ENCODE measurements around the gene C6orf132. TPM values are rescaled to one million over a fixed set of nuclear protein-coding genes. Genes with fewer than 3 reads are reported as not detected.
A peak's percentile ranks its signal among the peaks of the same experiment; 100 is the strongest.
"Not testable (repeated sequence)": the region's sequence is repeated elsewhere in the genome, so short reads cannot be mapped to it uniquely, and the experiment has no call there.

C6orf132 gene
- total RNA-seq, 2 donors from 2014 or later: 49.7 to 66.2 TPM

DNA sequence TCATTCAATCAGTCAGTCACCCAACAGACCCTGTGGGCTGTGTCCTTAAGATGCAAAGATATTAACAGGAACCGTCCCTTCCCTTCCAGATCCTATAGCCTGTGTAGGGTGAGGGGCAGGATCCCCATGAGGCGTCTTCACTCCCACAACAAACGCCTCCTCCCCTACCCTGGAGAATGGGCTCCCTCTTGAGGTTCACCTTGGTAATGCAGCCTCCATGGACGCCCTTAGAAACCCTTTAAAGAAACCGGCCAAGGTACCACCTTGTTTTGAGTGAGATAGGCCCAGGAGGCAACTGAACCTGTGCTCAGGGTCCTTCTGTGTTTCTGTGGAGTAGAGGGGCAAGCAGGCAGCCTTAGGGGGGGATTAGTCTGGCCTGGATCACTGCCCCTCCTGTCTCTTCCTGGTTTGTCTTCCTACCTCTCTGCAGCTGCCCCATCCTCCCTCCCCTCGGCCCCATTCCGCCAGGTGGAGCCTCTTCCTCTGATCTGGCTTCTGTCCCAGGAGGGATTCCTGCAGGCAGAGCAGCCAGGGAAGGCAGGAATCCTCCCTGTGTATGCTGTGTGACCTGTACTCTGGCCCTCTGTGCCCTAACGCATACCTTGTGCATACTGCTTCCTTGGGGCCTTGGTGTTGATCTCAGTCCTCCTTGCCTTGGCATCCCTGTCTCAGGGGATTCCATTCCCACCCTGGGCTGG lies 24.2 kb upstream of the C6orf132 start:
- intact Hi-C loops (cut with DNase I, micrococcal nuclease): loop anchor here (2.0 to 10.0 kb wide), 2 partner anchors 92 kb away; no protein-coding TSS in a partner anchor
- ATAC-seq (peak; percentile 96), DNase-seq (peak; percentile 63 to 85)

DNA sequence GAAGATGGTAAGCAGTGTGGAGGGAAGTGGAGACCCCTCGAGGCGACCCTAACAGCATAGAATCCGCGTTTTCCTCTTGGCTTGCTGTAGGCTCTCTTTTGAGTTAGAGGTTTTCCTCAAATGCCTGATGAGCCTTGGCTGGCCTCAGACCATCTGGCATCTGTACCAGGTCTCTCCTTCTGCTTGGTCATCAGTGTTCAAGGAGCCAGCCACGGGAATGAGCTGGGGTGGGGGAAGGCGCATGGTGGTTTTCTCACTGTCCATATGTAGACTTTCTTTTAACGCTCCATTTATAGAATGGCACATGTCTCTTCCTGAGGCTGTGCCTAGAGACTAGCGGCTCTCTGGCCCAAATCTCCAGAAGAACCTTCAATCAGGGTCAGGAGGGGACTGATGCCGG lies 22.6 kb upstream of the C6orf132 start:
- ATAC-seq (no peak), DNase-seq (no peak)
- intact Hi-C loops (cut with DNase I, micrococcal nuclease): loop anchor here in 1 of 2 donors (10.0 kb wide), 1 partner anchor 90 kb away; no protein-coding TSS in a partner anchor

DNA sequence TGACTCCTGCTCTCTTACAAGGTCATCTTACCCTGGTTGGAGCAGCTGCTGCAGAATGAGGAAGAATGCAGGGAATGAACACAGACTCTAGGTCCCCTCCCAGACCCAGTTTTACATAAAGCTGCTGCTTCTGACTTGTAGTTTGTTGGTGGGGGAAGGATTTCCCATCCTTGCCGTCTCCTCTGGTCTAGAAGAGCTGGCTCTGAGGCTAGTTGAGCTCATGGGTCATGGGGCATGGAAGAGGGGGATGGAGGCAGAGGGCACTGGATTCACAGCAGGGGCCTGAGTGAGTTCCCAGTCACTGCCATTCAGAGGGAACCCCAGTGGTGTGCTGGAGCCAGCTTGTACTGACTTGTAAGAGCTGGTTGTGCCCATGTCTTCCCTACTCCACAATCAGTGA lies 21.6 kb upstream of the C6orf132 start:
- DNase-seq: no peak
- intact Hi-C loops (cut with DNase I, micrococcal nuclease): loop anchor here in 1 of 2 donors (10.0 kb wide), 1 partner anchor 89 kb away; no protein-coding TSS in a partner anchor
- no peak for ATAC-seq

DNA sequence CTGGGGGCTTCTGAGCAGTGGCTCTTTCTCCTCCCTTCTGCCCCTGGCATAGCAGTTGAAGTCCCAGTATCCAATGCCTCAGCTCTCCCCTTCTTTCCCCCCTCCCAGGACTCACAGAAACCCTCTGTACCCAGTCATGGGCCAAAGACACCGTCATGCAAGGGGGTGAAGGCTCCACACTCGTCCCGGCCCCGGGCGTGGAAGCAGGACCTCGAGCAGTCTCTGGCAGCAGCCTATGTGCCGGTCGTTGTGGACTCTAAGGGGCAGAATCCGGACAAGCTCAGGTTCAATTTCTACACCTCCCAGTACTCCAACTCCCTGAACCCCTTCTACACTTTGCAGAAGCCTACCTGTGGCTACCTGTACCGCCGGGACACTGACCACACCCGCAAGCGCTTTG lies 20.4 kb upstream of the C6orf132 start:
- intact Hi-C loops (cut with DNase I, micrococcal nuclease): loop anchor here in 1 of 2 donors (10.0 kb wide), 1 partner anchor 88 kb away; no protein-coding TSS in a partner anchor
- ATAC-seq (no peak), DNase-seq (no peak)

DNA sequence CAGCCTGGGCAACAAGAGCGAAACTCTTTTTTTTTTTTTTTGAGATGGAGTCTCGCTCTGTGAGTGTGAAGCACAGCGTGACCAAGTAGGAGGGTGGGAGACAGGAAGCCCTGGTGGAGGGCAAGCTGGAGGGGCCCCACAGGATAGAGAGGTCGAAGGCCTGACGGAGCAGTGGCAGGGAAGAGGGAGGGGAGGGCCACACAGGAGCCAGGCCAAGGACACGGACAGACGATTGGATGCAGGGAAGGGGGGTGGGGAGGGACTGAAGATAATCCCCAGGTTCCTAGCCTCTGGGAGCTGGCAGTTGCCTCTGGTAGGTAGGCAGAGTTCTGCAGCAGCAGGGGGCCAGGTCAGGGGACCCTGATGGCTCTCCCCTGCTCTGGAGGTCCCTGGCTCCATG lies 20.0 kb upstream of the C6orf132 start:
- ATAC-seq (no peak), DNase-seq (no peak)
- intact Hi-C loops (cut with DNase I, micrococcal nuclease): loop anchor here in 1 of 2 donors (10.0 kb wide), 1 partner anchor 88 kb away; no protein-coding TSS in a partner anchor

DNA sequence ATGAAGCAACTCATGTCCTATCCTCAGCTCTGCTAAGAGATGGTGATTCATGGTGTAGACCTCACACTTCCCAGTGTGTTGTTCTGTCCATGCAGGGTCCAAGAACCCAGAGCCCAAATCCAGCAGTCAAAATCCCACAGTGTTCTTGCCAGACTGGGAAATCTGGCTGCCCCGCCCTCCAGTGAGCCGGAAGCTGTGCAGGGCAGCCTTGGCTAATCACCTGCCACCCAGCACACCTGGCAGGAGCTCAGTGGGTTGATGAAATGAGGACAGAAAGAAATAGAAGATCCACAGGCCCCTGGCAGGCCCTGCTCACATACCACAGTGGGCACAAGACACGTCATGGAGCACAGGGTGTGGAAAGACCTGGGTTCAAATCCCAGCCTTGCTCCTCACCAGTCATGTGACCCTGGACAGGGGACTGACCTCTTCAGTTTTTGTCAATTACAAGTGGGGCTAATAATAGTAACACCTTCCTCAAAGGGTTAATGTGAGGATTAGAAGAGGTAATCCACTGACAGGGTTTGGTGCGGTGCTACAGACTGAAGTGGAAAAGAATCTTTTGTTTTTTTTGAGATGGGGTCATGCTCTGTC lies 17.1 kb upstream of the C6orf132 start:
- intact Hi-C loops (cut with DNase I, micrococcal nuclease): loop anchor here in 1 of 2 donors (10.0 kb wide), 1 partner anchor 85 kb away; no protein-coding TSS in a partner anchor
- no peak for DNase-seq
- peak; percentile 76 for ATAC-seq

DNA sequence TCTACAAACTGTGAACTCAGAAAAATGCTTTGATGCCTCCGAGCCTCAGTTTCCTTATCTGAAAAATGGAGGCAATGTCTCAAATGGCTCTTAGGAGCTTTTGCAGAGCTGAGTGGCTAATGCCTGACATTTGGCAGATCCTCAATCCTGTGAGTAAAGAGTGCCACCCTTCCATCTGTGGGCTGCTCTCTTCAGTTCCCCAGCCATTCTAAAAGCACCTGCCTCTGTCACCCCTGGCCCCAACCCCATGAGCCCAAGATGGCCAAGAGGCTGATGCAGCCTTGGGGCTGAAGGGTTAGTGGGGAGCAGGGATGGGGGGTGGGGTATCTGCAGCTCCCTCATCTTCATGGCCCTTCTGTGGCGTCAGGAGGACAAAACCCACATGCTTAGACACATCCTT lies 16.2 kb upstream of the C6orf132 start:
- DNase-seq (no peak), ATAC-seq (no peak)
- intact Hi-C loops (cut with DNase I, micrococcal nuclease): no loop called here

DNA sequence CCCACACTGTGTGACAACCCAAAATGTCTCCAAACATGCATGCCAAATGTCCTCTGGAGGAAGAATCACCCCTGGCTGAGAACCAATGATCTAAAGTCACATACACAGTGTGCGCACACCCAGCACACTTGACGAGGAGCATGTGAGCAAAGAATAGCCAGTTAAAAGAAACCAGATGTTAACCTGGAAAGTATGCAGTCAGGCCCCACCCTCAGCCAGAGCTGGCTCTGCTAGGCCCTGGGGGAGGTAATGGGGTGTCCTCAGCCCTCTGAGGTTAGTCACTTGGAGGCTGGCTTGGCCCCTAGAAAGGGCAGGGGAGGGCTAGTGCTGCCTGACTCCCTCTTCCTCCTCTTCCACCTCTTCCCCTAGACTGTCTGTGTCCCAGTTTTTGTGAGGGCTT lies 15.6 kb upstream of the C6orf132 start:
- intact Hi-C loops (cut with DNase I, micrococcal nuclease): no loop called here
- no peak for DNase-seq
- peak; percentile 21 for ATAC-seq

DNA sequence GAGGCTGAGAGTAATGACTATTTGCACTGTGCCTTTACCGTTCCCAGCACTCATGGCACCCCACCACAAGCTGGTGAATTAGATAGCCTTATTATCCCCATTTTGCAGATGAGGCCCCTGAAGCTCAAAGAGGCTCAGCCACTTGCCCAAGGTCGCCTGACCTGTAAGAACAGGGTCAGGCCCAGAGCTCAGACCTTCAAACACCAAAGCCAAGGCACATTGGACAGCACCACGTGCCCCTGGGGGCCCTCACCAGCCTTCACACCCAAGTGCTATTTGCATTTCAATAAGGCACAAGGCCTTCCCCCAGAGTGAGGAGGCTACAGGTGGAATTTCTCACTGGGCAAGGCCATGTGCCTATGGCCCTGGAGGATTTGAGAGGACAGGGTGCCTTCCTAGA lies 14.2 kb upstream of the C6orf132 start:
- DNase-seq: no peak
- intact Hi-C loops (cut with DNase I, micrococcal nuclease): no loop called here
- no peak for ATAC-seq

DNA sequence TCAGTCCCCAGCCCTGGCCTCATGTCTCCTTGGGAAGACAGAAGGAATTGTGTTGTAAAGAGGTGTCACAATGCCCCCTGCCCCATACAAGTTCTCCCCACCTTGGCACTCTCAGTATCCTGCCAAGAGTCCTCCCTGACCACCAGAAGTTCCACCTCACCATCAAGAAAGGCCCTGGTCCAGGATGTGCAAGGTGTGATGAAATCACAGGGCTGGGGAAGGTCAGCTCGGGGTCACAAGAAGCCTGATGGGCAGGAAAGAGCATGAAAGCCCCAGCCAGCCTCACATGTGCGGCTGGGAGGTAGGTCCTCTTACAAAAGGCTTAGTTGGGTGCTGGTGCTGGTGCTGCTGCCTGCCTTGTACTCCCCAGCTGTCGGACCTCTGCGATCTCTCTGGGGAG lies 12.9 kb upstream of the C6orf132 start:
- ATAC-seq (no peak), DNase-seq (no peak)
- intact Hi-C loops (cut with DNase I, micrococcal nuclease): no loop called here

DNA sequence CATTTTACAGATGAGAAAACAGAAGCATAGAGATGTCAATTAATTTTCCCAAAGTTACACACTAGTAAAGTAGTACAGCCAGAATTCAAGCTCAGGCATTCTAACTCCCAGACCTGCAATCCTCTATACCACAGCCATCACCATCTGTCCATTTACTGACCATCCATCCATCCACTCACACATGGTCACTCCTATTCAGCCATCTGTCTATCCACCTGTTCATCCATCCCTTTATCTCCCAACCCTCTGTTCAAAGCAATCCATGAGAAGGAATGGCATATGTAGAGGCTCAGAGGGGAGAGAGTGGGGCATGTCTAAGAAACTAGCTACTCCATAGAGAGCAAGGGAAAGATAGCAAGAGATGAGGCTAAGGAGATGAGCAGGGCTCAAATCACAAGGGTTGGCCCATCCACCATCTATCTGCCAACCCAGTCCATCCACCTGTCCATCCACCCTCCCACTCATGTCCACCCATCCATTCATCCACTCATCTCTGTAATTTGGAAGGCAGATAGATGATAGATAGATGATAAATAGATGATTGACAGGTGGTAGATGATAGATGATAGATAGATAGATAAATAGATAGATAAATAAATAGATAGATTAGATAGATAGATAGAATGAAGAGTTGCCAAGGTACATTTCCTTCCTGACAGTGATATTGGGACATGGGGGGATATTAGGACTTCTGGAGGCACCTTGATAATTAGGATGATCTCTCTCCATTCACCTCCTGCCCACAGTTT lies 12.2 kb upstream of the C6orf132 start:
- ATAC-seq (no peak), DNase-seq (no peak)
- intact Hi-C loops (cut with DNase I, micrococcal nuclease): no loop called here

DNA sequence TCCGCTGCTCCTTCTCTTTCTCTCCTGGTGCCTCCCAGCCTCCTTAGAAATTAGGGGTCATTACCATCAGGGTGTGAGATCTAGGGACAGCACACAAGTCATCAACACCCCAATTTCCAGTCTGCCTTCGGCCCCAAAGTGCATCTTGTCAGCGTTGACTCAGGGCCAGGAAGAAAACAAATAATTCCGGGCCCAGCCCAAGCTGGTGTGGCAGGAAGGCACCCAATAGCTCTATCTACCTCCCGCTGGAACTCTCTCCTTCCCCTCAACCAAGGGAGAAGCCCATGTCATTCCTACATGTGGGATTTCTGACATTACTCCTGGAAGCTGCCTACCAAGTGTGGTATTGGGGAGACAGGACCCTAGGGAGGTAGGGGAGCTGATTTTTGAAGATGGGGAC lies 11.5 kb upstream of the C6orf132 start:
- DNase-seq (no peak), ATAC-seq (peak; percentile 52)
- intact Hi-C loops (cut with DNase I, micrococcal nuclease): no loop called here

DNA sequence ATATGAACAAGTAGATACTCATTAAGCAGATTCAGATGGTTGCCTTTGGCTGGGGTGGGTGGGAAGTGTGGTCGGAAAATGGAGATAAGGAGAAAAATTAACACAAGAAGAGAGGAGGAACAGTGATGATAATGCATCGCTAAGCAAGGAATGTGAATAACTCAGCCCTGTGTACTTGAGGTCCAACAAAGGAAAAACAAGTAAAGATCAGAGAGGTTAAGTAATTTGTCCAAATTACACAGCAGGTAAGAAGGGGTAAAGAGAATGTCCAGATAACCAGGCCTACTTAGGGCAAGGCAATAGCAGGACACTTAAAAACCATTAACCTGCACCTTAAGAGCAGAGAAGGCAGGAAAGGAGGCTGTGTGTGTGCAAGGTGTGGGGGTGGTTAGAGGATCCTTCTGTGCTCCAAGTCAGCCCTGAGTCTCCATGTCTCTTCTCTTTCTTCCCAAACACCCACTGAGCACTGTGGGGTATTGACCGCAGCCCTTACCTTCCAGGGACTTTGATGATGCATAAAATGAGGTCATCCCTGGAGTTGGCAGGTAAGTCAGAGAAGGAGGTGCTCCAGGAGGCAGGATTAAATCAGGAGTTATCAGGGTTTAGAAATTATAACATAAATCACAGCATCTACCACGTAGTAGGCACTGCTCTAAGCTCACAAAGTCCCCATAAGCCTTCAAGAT lies 10.3 kb upstream of the C6orf132 start:
- ATAC-seq; DNase-seq; intact Hi-C loops (cut with DNase I, micrococcal nuclease): not testable (repeated sequence)

DNA sequence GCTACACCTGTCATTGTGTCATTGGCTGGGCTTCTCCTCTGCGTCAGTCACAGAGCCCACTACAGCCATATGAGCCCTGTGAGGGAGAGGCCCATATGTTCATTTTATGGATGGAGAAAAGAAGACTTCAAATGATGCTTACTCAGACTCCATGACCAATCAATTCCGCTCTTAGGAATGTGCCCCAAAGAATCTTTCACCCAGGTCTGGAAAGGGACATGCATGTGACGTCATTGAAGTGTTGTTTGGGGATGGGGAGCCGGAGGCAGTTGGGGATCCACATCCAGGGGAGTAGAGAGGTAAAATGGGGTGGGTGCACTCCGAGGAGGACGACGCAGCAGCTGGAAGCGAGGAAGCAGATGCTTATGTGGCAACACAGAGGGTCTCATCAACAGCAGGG lies 9.6 kb upstream of the C6orf132 start:
- intact Hi-C loops (cut with DNase I, micrococcal nuclease): no loop called here
- no peak for ATAC-seq
- DNase-seq: no peak

DNA sequence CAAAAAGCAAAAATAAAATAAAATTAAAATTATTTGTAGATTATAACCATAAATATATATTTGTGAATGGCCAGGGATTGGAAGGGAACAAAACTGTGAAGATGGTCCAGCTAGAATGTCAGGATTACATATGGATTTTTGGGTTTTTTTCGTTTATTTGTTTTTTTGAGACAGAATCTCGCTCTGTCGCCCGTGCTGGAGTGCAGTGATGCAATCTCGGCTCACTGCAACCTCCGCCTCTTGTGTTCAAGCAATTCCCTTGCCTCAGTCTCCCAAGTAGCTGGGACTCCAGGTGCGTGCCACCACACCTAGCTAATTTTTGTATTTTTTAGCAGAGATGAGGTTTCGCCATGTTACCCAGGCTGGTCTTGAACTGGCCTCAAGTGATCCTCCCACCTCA lies 7.8 kb upstream of the C6orf132 start:
- DNase-seq: no peak
- intact Hi-C loops (cut with DNase I, micrococcal nuclease): no loop called here
- ATAC-seq: no peak

DNA sequence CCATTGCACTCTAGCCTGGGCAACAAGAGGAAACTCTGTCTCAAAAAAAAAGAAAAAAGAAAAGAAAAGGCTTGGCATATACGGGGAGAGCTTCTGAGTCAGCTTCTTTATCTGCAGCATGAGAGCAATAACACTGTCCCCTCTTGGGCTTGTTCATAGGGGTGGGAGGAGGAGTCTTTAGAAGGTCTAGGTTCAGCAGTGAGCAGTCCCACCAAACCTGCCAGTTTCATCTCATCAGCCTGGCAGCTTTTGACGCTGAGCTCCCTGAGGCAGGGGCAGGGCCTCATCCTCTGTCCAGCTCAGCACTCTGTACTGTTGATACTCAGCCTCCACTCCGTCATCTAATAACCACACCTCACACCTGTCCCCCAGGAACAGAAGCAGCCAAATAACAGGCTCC lies 5.6 kb upstream of the C6orf132 start:
- DNase-seq (no peak), ATAC-seq (peak; percentile 21)
- intact Hi-C loops (cut with DNase I, micrococcal nuclease): no loop called here

DNA sequence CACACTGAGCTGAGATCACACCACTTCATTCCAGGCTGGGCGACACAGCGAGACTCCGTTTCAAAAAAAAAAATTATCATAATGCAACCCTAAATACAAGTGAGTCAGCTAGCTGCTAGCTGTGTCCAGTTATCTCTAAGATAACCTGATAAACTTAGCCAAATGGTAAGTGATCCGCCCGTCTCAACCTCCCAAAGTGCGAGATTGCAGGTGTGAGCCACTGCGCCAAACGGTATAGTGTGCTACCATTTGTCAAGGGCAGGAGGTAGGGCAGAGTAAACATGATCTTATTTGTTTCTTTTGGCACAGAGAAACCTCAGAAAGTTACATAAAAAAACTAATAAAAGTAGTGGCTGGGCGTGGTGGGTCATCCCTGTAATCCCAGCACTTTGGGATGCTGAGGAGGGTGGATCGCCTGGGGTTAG lies 4.7 kb upstream of the C6orf132 start:
- ATAC-seq: peak; percentile 58
- peak in 1 of 2 donors; percentile 37 for DNase-seq
- intact Hi-C loops (cut with DNase I, micrococcal nuclease): no loop called here

DNA sequence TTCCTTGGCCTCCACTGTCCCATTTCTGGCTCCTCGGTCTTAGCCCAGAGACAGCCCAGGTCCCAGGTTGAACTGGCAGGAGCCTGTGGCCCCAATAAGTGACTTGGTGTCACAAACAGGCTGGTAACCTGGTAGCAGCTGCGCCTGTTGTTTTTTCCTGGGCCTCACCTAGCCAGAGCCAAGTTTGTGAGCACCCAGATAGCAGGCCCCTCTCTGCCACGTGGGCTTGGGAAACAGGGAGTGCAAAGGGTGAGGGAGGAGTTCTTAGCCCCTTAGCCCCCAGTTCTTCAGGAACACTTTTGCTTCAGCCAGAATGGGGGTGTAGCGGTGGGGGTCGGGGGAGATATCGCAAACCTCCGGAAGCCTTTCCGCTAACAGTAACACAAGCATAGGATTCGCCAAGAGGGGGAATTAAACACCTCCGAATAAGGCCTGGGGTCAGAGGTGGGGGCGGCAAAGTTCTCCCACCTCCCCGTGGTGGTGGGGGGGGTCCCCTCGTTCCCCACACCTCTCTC lies 760 bp downstream of the C6orf132 start:
- intact Hi-C loops (cut with DNase I, micrococcal nuclease): no loop called here
- ATAC-seq (no peak), DNase-seq (peak in 1 of 2 donors; percentile 43)

All from left colon (tissue), 2 donors.